Mesothelial cell of epicardium (in vitro differentiated cells): ENCODE results near the gene JMY. TPM values are rescaled to one million over a fixed set of nuclear protein-coding genes. Genes with fewer than 3 reads are reported as not detected.

Experiments used
- DNase-seq, 2 experiments: peaks; one replicate each; pipeline ENCODE4 v3.0.0; 2021; ENCODE audit warnings: low spot score in 2 of 2; ENCODE audit not compliant: unreplicated experiment in 2 of 2
- H3K27ac Mint-ChIP-seq: 2 replicates; pipeline ENCODE4 v1.8.0; 2021; ENCODE audit warnings: mixed read lengths
- H3K27me3 Mint-ChIP-seq: 2 replicates; pipeline ENCODE4 v1.8.0; 2021; ENCODE audit warnings: low read depth, mixed read lengths
- H3K36me3 Mint-ChIP-seq: 2 replicates; pipeline ENCODE4 v1.8.0; 2021; ENCODE audit warnings: mixed read lengths
- H3K4me1 Mint-ChIP-seq: 2 replicates; pipeline ENCODE4 v1.8.0; 2021; ENCODE audit warnings: mixed read lengths
- H3K4me3 Mint-ChIP-seq: 2 replicates; pipeline ENCODE4 v1.8.0; 2021; ENCODE audit warnings: mild to moderate bottlenecking, moderate library complexity, mixed read lengths
- H3K9me3 Mint-ChIP-seq: 2 replicates; pipeline ENCODE4 v1.8.0; 2021; ENCODE audit warnings: mixed read lengths
- total RNA-seq: library from RNA; stranded (reverse); gene quantifications from 3 replicates; pipeline ENCODE4 v1.2.1, GENCODE V29; 2021
- TF ChIP-seq, protein P1 (sequence below): fragments of 200-600 bp; sonication (generic); IDR thresholded peaks from one replicate; pipeline ENCODE4 v1.5.0; 2021; ENCODE audit warnings: antibody characterized with exemption; ENCODE audit not compliant: unreplicated experiment

The JMY gene
- total RNA-seq, 1 donor from 2014 or later, result 16.7 TPM

DNA sequence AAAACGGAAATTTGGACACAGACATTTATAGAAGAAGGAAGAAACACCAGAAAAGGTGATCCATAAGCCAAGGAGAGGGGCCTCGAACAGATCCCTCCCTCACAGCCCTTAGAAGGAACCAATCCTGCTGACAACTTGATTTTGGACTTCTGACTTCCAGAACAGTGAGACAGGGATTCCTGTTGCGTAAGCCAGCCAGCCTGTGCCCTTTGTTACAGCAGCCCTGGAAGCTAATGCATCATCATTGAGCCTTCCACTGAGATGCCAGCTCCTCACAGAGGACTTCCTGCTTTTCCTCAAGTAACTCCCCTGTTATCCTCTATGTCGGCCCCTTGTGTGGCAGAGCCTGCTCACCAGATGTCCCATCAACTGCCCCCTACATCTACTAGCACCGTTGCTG lies 94.1 kb downstream of the JMY start:
- Mint-ChIP-seq H3K27ac (no peak overlapping the region), H3K27me3 (no peaks in the 10 kb centered on the region), H3K4me3 (no peak overlapping the region), H3K4me1 (no peaks in the 10 kb centered on the region), H3K36me3 (no peaks in the 10 kb centered on the region), H3K9me3 (peaks cover 11% of the 10 kb centered on the region)
- TF ChIP-seq, protein P1, sequence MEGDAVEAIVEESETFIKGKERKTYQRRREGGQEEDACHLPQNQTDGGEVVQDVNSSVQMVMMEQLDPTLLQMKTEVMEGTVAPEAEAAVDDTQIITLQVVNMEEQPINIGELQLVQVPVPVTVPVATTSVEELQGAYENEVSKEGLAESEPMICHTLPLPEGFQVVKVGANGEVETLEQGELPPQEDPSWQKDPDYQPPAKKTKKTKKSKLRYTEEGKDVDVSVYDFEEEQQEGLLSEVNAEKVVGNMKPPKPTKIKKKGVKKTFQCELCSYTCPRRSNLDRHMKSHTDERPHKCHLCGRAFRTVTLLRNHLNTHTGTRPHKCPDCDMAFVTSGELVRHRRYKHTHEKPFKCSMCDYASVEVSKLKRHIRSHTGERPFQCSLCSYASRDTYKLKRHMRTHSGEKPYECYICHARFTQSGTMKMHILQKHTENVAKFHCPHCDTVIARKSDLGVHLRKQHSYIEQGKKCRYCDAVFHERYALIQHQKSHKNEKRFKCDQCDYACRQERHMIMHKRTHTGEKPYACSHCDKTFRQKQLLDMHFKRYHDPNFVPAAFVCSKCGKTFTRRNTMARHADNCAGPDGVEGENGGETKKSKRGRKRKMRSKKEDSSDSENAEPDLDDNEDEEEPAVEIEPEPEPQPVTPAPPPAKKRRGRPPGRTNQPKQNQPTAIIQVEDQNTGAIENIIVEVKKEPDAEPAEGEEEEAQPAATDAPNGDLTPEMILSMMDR, result no peak
- no peak for DNase-seq

DNA sequence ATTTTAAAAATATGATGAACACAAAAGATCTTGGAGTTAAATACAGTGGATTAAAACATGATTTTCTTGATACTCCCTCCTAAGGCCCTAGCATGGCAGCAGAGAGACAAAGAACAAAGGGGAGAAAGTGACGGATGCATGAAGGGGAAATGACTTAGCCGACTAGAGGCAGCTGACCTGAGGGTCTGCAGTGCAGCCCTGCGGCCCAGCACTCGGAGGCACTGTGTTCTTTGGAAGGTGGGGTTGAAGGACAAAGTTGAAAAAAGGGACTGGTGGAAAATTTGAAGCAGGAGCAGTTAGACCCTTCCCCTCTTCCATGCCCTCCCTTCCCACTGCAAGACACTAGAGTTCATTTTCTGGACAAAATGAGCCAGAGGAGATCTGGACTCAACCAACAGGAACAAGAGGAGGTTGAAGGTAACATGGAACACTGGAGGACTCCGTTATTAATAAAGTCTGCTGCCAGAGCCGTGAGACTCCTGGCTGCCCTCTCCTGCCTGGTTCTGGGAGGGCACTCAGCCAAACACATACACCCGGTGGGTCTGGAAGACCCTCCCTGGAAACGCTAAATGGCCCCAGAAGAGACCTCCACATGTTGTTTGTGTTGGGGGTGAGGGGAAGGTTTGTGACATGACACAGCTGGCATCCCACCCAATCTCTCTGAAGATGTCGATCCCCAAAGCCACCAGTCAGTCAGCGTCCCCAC lies 98.1 kb downstream of the JMY start:
- Mint-ChIP-seq H3K36me3 (no peaks in the 10 kb centered on the region), H3K27ac (no peak overlapping the region), H3K4me3 (no peak overlapping the region), H3K4me1 (no peaks in the 10 kb centered on the region), H3K9me3 (peaks cover 16% of the 10 kb centered on the region), H3K27me3 (no peaks in the 10 kb centered on the region)
- DNase-seq, result no peak
- TF ChIP-seq, protein P1, result no peak

DNA sequence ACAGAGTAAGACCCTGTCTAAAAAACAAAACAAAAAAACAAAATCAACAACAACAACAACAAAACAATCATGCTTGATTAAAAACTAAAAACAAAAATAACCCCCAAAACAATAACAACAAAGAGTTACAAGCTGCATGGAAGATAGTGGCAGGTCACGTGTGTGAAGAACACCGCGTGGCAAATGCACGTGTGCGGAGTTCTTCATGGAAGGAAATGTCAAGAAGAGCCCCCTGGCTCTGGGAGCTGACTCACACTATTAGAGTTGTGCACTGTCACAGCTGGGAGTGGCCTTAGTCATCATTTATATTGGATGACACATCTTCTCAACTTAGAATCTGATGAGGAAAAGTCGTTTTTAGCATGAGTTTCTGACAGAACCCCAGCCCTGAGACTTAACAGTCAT lies 110.5 kb downstream of the JMY start:
- Mint-ChIP-seq H3K9me3 (no peaks in the 10 kb centered on the region), H3K36me3 (no peaks in the 10 kb centered on the region), H3K27me3 (no peaks in the 10 kb centered on the region), H3K4me3 (no peak overlapping the region), H3K4me1 (peaks cover 2% of the 10 kb centered on the region), H3K27ac (no peak overlapping the region)
- no peak for DNase-seq
- TF ChIP-seq, protein P1, result no peak

DNA sequence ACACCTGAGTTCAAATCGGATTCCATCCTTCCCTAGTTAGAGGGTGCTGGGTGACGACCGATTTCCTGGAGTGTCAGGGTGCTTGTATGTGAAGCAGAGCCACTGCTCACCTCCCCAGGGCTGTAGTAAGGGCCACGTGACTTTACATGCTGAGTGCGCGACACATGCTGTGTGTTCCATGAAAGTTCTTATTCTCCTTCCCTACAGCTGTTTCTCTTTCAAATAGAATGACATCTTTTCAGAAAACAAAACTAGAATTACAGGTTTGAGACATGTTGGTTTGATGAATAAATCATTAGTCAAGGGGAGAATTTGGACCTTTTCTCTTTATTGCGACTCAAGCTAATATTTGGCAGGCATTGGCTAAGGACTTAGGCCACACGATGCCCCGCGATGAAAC lies 113.1 kb downstream of the JMY start:
- Mint-ChIP-seq H3K9me3 (peaks cover 4% of the 10 kb centered on the region), H3K27me3 (no peaks in the 10 kb centered on the region), H3K4me1 (peaks cover 2% of the 10 kb centered on the region), H3K4me3 (no peak overlapping the region), H3K27ac (no peak overlapping the region), H3K36me3 (peaks cover 3% of the 10 kb centered on the region)
- TF ChIP-seq, protein P1, result no peak
- DNase-seq, result no peak

DNA sequence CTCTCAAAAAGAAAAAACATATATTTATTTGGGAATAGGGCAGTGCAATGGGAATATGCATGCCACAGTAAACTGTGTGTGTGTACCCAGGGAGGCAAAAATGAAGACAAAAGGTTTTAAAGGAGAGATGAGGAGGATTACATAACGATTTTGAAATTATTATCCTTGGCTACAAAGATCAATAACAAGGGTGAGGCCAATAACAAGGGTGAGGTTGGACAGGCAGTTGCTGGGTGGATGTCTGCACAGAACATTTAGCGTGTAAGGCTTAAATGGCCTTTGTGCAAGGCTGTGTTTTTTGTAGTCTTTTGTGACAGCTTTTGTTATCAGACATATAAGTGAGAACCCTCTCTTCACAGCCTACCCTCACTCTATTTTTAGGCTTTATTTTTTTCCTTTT lies 114.0 kb downstream of the JMY start:
- peaks cover 4% of the 10 kb centered on the region for H3K9me3 Mint-ChIP-seq
- no peak for DNase-seq
- H3K27me3 Mint-ChIP-seq, result no peaks in the 10 kb centered on the region
- peaks cover 2% of the 10 kb centered on the region for H3K4me1 Mint-ChIP-seq
- peaks cover 3% of the 10 kb centered on the region for H3K36me3 Mint-ChIP-seq
- H3K4me3 Mint-ChIP-seq, result no peak overlapping the region
- TF ChIP-seq, protein P1, result no peak
- no peak overlapping the region for H3K27ac Mint-ChIP-seq
